GM15510 (cell line): ENCODE measurements around the gene NAA35.

Experiments
- POLR2A ChIP-seq: IDR thresholded peaks from 3 replicates; pipeline ENCODE4 v1.6.1; 2011; ENCODE audit warnings: borderline replicate concordance; ENCODE audit not compliant: insufficient read length; ENCODE audit errors: extremely low read depth

Gene NAA35

GRCh38 chr9:85941622-85941940 is 635 bp downstream of the NAA35 start:
- no peak for TF ChIP-seq POLR2A

GRCh38 chr9:85941966-85942912 is 1.3 kb downstream of the NAA35 start:
- no peak for TF ChIP-seq POLR2A

DNA sequence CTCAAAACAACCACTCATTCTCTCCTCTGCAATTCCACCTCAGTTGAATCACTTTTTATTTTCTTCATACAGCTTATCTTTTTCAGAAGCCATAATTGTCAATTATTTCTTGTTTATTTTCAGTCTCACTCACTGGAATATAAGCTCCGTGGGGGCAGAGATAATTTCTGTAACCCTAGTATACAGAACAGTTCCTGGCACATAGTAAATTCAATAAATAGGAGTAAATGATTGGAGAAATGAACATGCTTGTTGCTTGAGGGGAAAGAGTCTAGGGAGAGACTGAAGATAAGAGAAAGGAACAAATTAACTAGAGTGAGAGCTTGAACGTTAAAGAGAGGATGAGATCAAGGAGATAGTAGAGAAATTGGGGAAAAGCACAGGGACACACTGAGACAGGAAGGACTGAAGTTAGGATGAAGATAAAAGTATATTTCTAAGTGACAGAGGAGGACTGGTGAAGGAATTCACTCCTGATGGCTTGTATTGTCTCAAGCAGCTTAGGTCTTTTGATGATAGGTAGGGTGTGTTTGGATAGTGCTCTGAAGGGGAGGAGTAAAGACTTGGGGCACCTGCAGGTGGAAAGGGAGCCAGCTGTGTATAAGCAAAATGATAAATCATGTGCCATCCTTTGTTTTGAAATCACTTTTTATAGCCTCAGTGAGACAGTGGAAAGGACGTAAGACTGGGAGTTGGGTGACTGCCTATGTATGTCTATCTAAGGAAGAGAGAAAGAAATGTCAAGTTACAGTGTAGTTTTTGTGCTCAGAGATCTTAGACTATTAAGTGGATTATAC is 2.2 kb downstream of the NAA35 start:
- no peak for TF ChIP-seq POLR2A

DNA sequence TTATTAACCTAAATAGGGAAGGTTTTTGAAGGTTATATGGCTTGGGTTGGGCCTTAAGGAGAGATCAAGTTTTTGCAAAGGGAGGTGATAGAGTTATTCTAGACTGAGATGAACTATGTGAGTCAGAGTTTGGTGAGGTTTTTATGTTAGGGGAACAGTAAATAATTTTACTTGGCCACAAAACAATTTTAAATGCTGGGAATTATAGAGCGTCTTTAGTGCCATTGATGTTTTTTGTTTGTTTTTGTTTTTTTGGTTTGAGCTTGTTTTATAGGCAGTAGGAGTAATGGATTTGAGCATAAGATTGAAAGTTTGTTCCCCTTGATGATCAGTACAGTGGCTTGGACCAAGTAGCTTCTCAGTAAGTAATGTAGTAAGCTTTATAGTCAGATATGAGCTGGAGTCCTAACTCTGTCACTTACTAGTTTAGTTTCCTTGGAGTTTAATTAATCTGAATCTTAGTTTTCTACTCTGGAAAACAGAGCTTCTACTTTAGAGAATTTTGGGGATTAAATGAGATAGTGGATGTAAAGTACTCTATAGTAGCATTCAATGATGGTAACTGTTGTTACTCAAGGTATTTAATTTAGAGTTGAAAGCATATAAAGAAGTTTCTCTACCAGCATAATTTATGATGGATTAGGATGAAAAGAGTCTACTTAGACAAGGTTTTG is 2.9 kb downstream of the NAA35 start:
- TF ChIP-seq POLR2A: no peak

DNA sequence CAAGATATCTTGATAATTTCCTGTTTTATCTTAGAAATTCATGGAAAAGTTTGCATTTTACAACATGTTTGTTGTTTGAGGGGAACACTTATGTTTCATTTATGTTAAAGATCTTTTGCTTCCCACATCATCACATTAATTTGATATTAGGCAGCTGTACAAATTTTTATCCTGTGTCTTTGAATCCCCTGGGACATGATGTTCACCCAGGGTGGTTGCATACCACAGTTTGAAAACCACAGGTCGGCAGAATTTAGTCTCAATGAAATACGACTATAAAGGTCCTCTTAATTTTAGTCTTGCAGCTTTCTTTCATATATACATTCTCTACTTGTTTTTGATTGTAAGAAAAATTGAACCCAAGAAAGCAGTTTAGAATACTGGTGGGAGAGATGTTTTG is 3.7 kb downstream of the NAA35 start:
- TF ChIP-seq POLR2A: no peak

DNA sequence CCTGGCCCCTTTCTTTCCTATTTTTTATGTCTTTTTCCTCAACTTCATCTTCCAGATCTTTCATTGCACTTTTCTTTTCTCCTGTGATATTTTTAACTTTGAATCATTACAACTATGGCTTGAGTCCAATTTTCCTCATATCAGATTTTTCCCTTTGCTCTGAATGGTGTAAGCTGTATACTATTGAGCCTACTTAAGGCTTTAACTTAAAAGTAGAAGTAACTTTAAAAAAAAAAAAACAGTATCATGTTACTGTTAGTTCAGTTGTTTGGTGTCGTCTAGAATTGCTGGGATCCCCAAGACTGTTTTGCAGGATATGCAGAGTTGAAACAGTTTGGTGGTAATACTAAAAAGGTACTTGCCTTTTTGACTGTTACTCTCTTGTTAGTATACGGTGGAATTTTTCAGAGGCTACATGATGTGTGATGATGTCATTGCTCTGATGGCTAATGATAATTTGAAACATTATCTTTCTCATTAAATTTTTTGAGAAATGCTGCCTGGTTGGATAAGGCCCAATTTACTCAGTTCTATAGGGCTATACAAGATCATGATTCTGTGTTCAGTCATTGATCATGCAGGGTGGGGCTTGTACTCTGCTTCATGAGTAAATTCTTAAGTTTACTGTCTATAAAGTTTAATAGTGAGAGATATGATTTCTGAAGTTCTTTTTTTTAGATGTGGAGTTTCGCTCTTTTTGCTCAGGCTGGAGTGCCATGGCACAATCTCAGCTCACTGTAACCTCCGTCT is 8.8 kb downstream of the NAA35 start:
- TF ChIP-seq POLR2A: no peak

GRCh38 chr9:85959955-85960354 is 19.0 kb downstream of the NAA35 start:
- no peak for TF ChIP-seq POLR2A

GRCh38 chr9:85960688-85961093 is 19.7 kb downstream of the NAA35 start:
- TF ChIP-seq POLR2A: no peak

- TF ChIP-seq POLR2A: no peak
Measured at GRCh38 chr9:85964526-85964925, 23.6 kb downstream of the NAA35 start.

GRCh38 chr9:85964949-85965348 is 24.0 kb downstream of the NAA35 start:
- no peak for TF ChIP-seq POLR2A

- TF ChIP-seq POLR2A: no peak
Measured at GRCh38 chr9:85969727-85970126, 28.8 kb downstream of the NAA35 start.

DNA sequence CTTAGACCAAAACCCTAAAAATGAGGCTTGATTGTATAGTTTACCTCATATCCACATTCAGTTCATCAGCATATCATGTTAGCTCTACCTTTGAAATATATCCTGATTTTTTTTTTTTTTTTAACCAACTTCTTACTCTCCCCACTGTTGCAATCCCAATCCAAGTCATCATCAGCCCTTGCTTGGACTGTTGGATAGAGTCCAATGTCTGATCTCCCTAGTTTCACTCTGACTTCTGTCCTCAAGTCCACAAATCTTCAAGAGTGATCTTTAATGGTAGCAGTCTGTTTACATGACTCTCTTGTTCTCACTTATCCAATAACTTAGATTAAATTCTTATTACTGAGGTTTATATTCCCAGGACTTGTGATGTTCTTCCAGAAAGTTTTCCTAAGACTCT is 30.8 kb downstream of the NAA35 start:
- TF ChIP-seq POLR2A: no peak

- TF ChIP-seq POLR2A: no peak
Measured at GRCh38 chr9:85973238-85973637, 32.3 kb downstream of the NAA35 start.

GRCh38 chr9:85978496-85978895 is 37.5 kb downstream of the NAA35 start:
- no peak for TF ChIP-seq POLR2A
